ENCODE results near the gene CCDC74B.
"Not testable (repeated sequence)": the region's sequence is repeated elsewhere in the genome, so short reads cannot be mapped to it uniquely, and the experiment has no call there.

- not testable (repeated sequence) for TF ChIP-seq POLR2AphosphoS5, POLR2A (IDR thresholded peaks at IDR 0.05)
These were observed 9.5 kb upstream of the CCDC74B start for GRCh38 chr2:130154423-130154770.

Measured in transverse colon (tissue), 3 donors.